Esophagus muscularis mucosa (tissue), 4 donors: ENCODE data around the gene BMPR1A. TPM values are rescaled to one million over a fixed set of nuclear protein-coding genes. Genes with fewer than 3 reads are reported as not detected.

ENCODE experiments used
- DNase-seq: peaks from one replicate; pipeline ENCODE4 v3.0.0-alpha.2; 2017; ENCODE audit errors: extremely low spot score
- H3K27ac ChIP-seq, 4 donors: fragments of 200-600 bp; sonication (generic); replicated peaks in 1 of 4; 1 replicate in 3 of 4; 2 replicates in 1 of 4; pipeline ENCODE4 v1.5.1; 2016 to 2019; ENCODE audit warnings: mild to moderate bottlenecking in 1 of 4
- H3K27me3 ChIP-seq, 4 donors: fragments of 200-600 bp; sonication (generic); one replicate each; pipeline versions ENCODE4 v1.5.1 to v1.6.0; 2016 to 2019
- H3K36me3 ChIP-seq, 4 donors: fragments of 200-600 bp; sonication (generic); one replicate each; pipeline ENCODE4 v1.5.1; 2016 to 2019
- H3K4me1 ChIP-seq, 4 donors: fragments of 200-600 bp; sonication (generic); one replicate each; pipeline ENCODE4 v1.5.1; 2016 to 2019
- H3K4me3 ChIP-seq, 4 donors: fragments of 200-600 bp; sonication (generic); 1 replicate in 2 of 4; 2 replicates in 2 of 4; pipeline ENCODE4 v1.5.1; 2016 to 2019; ENCODE audit warnings: mild to moderate bottlenecking in 4 of 4, moderate library complexity in 1 of 4
- H3K9me3 ChIP-seq, 4 donors: fragments of 200-600 bp; sonication (generic); 1 replicate in 3 of 4; 2 replicates in 1 of 4; pipeline ENCODE4 v1.5.1; 2016 to 2019
- EP300 ChIP-seq: sonication (generic); formaldehyde crosslinking; IDR thresholded peaks from one replicate; pipeline ENCODE4 v1.6.1; 2017; ENCODE audit warnings: antibody characterized with exemption
- POLR2A ChIP-seq: fragments of 450-650 bp; IDR thresholded peaks from one replicate; pipeline ENCODE4 v1.6.1; 2017; ENCODE audit warnings: antibody characterized with exemption, moderate library complexity, mild to moderate bottlenecking, low read depth
- POLR2AphosphoS5 ChIP-seq, 2 donors: sonication (generic); formaldehyde crosslinking; IDR thresholded peaks; one replicate each; pipeline ENCODE4 v1.6.1; 2017; ENCODE audit warnings: antibody characterized with exemption in 2 of 2
- WGBS: methylation state at CpG from one replicate; pipeline ENCODE4 v1.1.5; 2018; 5-methylcytosine and 5-hydroxymethylcytosine counted together
- intact Hi-C: fragments of 100-400 bp; cut with DNase I; formaldehyde crosslinking; loops from one replicate; pipeline ENCODE4 v1.15.1; 2023
- total RNA-seq, 4 donors: library from RNA; depleted of rRNA; stranded (reverse); fragments of >200 nt; gene quantifications; one replicate each; pipeline versions ENCODE4 v1.1.0 to v1.2.1, GENCODE V29; 2016
- TF ChIP-seq, protein P1 (sequence below), 3 experiments: fragments of 200-600 bp in 2 of 3; fragments of 450-650 bp in 1 of 3; sonication (generic) in 2 of 3; IDR thresholded peaks; one replicate each; pipeline ENCODE4 v1.5.1; 2017 to 2019; ENCODE audit warnings: antibody characterized with exemption in 3 of 3, mild to moderate bottlenecking in 2 of 3, moderate library complexity in 1 of 3

Gene BMPR1A
- total RNA-seq, 4 donors from 2014 or later, result 66.1 to 110 (median 90.5) TPM

DNA sequence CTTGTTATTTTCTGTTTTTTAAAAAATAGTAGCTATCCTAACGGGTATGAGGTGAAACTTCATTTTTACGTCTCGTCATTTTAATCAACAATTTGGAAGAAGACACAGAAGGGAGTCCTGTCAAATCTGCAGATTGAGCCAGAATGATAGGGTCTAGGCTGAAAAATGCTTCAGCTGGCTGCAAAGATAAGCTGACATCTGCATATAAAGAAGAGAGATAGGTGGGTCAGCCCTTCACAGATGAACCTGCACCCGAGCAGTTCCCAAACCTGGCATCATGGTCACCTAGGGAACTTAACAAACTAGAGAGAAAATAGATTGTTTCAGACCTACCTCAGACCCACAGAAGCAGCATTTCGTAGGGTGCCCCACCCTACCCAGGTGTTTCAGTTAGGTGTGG lies 35.2 kb upstream of the BMPR1A start:
- TF ChIP-seq POLR2A, result no peak
- TF ChIP-seq EP300, result no peak
- TF ChIP-seq, protein P1, sequence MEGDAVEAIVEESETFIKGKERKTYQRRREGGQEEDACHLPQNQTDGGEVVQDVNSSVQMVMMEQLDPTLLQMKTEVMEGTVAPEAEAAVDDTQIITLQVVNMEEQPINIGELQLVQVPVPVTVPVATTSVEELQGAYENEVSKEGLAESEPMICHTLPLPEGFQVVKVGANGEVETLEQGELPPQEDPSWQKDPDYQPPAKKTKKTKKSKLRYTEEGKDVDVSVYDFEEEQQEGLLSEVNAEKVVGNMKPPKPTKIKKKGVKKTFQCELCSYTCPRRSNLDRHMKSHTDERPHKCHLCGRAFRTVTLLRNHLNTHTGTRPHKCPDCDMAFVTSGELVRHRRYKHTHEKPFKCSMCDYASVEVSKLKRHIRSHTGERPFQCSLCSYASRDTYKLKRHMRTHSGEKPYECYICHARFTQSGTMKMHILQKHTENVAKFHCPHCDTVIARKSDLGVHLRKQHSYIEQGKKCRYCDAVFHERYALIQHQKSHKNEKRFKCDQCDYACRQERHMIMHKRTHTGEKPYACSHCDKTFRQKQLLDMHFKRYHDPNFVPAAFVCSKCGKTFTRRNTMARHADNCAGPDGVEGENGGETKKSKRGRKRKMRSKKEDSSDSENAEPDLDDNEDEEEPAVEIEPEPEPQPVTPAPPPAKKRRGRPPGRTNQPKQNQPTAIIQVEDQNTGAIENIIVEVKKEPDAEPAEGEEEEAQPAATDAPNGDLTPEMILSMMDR (IDR thresholded peaks at IDR 0.05), result no peak
- no peak for TF ChIP-seq POLR2AphosphoS5 (IDR thresholded peaks at IDR 0.05)
- Histone ChIP-seq H3K27ac (peak overlapping the region in 2 of 4 donors; percentile 5 to 29), H3K36me3 (peaks cover 0 to 82% (median 31%) of the 10 kb centered on the region in 4 donors), H3K9me3 (no peaks in the 10 kb centered on the region), H3K4me1 (peaks cover 0 to 4% (median 0%) of the 10 kb centered on the region in 4 donors), H3K27me3 (no peaks in the 10 kb centered on the region), H3K4me3 (no peak overlapping the region)
- intact Hi-C loops, result no loop called here
- 94% methylated on average over 5 of the region's 5 CpGs for WGBS
- no peak for DNase-seq

DNA sequence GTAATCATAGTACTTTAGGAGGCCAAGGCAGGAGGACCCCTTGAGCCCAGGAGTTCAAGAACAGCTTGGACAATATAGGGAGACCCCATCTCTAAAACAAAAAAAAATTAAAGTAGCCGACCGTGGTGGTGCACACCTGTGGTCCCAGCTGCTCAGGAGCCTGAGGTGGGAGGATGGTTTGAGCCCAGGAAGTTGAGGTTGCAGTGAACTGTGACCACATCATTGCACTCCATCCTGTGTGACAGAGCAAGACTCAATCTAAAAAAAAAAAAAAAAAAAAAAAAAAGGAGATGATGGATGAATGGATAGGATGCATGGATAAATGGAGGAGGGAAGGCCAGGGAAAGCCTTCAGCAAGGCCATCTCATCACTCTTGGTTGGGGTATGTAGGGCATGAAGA lies 33.4 kb upstream of the BMPR1A start:
- intact Hi-C loops, result no loop called here
- Histone ChIP-seq H3K4me1 (peaks cover 0 to 9% (median 5%) of the 10 kb centered on the region in 4 donors), H3K9me3 (no peaks in the 10 kb centered on the region), H3K27me3 (no peaks in the 10 kb centered on the region), H3K4me3 (no peak overlapping the region), H3K27ac (no peak overlapping the region), H3K36me3 (peaks cover 0 to 79% (median 29%) of the 10 kb centered on the region in 4 donors)
- WGBS, result 90% methylated on average over 2 of the region's 2 CpGs
- no peak for DNase-seq
- no peak for TF ChIP-seq POLR2AphosphoS5 (IDR thresholded peaks at IDR 0.05)
- TF ChIP-seq, protein P1 (IDR thresholded peaks at IDR 0.05), result no peak
- TF ChIP-seq POLR2A, result no peak
- TF ChIP-seq EP300, result no peak

DNA sequence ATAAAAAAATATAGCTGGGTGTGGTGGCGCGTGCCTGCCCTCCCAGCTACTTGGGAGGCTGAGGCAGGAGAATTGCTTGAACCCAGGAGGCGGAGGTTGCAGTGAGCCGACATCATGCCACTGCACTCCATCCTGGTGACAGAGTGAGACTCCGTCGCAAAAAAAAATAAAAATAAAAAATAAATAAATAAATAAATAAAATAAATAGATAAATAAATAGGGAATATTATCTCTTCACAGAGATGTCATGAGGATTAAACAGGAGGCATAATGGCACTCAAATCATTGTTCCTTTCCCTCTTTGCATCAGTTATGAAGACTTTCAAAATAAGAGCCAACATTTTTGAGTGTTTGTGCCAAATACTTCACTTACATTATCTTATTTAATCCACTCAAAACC lies 32.0 kb upstream of the BMPR1A start:
- 99% methylated on average over 6 of the region's 6 CpGs for WGBS
- Histone ChIP-seq H3K27ac (peak overlapping the region in 2 of 4 donors; percentile 19 to 28), H3K36me3 (peaks cover 0 to 78% (median 21%) of the 10 kb centered on the region in 4 donors), H3K4me3 (no peak overlapping the region), H3K27me3 (no peaks in the 10 kb centered on the region), H3K9me3 (no peaks in the 10 kb centered on the region), H3K4me1 (peaks cover 1 to 16% (median 8%) of the 10 kb centered on the region in 4 donors)
- TF ChIP-seq POLR2A, result no peak
- no peak for TF ChIP-seq POLR2AphosphoS5 (IDR thresholded peaks at IDR 0.05)
- TF ChIP-seq, protein P1 (IDR thresholded peaks at IDR 0.05), result no peak
- TF ChIP-seq EP300, result no peak
- no peak for DNase-seq
- intact Hi-C loops, result no loop called here

DNA sequence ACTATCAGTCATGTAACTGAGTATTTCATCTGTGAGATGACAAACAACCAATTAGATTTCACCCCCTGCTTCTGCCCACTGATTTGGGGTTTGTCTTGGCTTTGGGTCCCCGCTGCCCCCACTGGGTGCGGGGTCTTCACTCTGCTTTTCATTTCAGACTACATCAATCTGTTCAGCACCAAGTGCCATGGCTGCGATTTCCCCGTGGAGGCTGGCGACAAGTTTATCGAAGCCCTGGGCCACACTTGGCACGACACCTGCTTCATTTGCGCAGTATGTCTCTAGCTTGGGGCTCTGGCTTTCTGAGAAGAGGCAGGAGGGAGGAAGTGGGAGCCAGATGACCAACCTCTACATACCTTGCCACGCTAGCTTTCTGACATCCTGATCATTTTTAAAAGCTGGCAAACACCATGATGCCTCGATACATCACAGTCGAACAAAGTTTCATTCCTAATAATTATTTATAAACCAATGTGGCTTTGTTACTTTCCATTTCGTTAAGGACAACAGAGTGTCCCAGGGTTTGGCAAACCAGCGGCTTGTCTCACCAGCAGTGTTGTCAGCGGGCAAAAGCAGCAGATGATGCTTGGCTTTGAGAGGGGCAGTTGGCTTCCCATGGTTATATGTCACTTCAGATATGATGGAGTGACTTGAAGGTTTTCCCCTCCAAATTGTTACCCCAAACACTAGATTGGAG lies 30.3 kb upstream of the BMPR1A start:
- Histone ChIP-seq H3K9me3 (no peaks in the 10 kb centered on the region), H3K4me3 (no peak overlapping the region), H3K27ac (peak overlapping the region; percentile 10 to 94 (median 90)), H3K4me1 (peaks cover 10 to 32% (median 22%) of the 10 kb centered on the region in 4 donors), H3K36me3 (peaks cover 0 to 66% (median 21%) of the 10 kb centered on the region in 4 donors), H3K27me3 (no peaks in the 10 kb centered on the region)
- intact Hi-C loops, result no loop called here
- 89% methylated on average over 14 of the region's 14 CpGs for WGBS
- TF ChIP-seq, protein P1 (IDR thresholded peaks at IDR 0.05), result no peak
- TF ChIP-seq POLR2A (no peak), POLR2AphosphoS5 (IDR thresholded peaks at IDR 0.05) (no peak), EP300 (no peak)
- no peak for DNase-seq

DNA sequence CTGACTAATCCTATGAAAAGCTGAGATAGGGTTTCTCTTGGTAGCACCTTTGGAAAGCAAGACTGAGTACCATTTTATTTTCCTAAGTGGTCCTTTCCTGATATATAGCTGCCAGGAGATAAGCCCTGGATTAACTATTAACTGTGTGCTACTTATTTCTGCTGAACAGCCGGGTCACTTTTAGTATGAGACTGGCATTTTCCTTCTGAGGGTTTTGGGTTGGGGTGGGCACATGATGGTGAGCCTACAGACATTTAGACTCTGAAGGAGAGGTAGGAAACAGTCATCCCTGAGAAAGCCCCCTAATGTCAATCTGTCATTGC lies 29.8 kb upstream of the BMPR1A start:
- peaks cover 13 to 37% (median 27%) of the 10 kb centered on the region in 4 donors for H3K4me1 ChIP-seq
- H3K9me3 ChIP-seq, result no peaks in the 10 kb centered on the region
- no peaks in the 10 kb centered on the region for H3K27me3 ChIP-seq
- DNase-seq, result no peak
- TF ChIP-seq POLR2A, result no peak
- no peak for TF ChIP-seq POLR2AphosphoS5 (IDR thresholded peaks at IDR 0.05)
- TF ChIP-seq EP300, result no peak
- TF ChIP-seq, protein P1 (IDR thresholded peaks at IDR 0.05), result no peak
- 100% methylated on average over 1 of the region's 1 CpG for WGBS
- intact Hi-C loops, result no loop called here
- no peak overlapping the region for H3K4me3 ChIP-seq
- peaks cover 0 to 61% (median 19%) of the 10 kb centered on the region in 4 donors for H3K36me3 ChIP-seq
- peak overlapping the region; percentile 10 to 94 (median 90) for H3K27ac ChIP-seq
